Body of pancreas (tissue), 4 donors: Measurements from ENCODE around the gene BRIP1.

Experiments used
- CTCF ChIP-seq, 7 experiments: fragments of 450-650 bp in 4 of 7; fragments of 200-600 bp in 3 of 7; sonication (generic) in 3 of 7; IDR thresholded peaks; one replicate each; pipeline ENCODE4 v1.5.1; 2016 to 2019; ENCODE audit warnings: antibody characterized with exemption in 7 of 7
- POLR2A ChIP-seq, 3 donors: fragments of 450-650 bp; IDR thresholded peaks; one replicate each; pipeline ENCODE4 v1.6.1; 2016; ENCODE audit warnings: antibody characterized with exemption in 3 of 3, mild to moderate bottlenecking in 2 of 3

- TF ChIP-seq CTCF (IDR thresholded peaks at IDR 0.05) (no peak), POLR2A (IDR thresholded peaks at IDR 0.05) (no peak)
Measured at GRCh38 chr17:61733021-61733420, 130.3 kb downstream of the BRIP1 start.
